NB4 (cell line): ENCODE measurements around the gene GARIN5B.
"Not testable (repeated sequence)": the region's sequence is repeated elsewhere in the genome, so short reads cannot be mapped to it uniquely, and the experiment has no call there.

ENCODE experiments used
- DNase-seq: peaks from one replicate; pipeline ENCODE4 v3.0.0; 2010; ENCODE audit warnings: low read depth
- H3K4me3 ChIP-seq: one replicate; pipeline ENCODE4 v1.5.1; 2011; ENCODE audit warnings: mild to moderate bottlenecking, low read depth, low read length, moderate library complexity
- MAX ChIP-seq: IDR thresholded peaks from 2 replicates; pipeline ENCODE4 v1.6.1; 2011; ENCODE audit warnings: low read depth, low read length
- MYC ChIP-seq: IDR thresholded peaks from 2 replicates; pipeline ENCODE4 v1.6.1; 2011; ENCODE audit warnings: low read depth, low read length
- POLR2A ChIP-seq: IDR thresholded peaks from 2 replicates; pipeline ENCODE4 v1.6.1; 2011; ENCODE audit warnings: mild to moderate bottlenecking; ENCODE audit not compliant: insufficient read length; ENCODE audit errors: extremely low read depth
- TF ChIP-seq, protein P1 (sequence below): IDR thresholded peaks from one replicate; pipeline ENCODE4 v1.5.1; 2012; ENCODE audit warnings: low read depth, low read length

Gene GARIN5B

GRCh38 chr19:55406091-55406825 is 43.2 kb upstream of the GARIN5B start:
- peak overlapping the region; percentile 82 for H3K4me3 ChIP-seq
- DNase-seq = no peak
- TF ChIP-seq, protein P1, sequence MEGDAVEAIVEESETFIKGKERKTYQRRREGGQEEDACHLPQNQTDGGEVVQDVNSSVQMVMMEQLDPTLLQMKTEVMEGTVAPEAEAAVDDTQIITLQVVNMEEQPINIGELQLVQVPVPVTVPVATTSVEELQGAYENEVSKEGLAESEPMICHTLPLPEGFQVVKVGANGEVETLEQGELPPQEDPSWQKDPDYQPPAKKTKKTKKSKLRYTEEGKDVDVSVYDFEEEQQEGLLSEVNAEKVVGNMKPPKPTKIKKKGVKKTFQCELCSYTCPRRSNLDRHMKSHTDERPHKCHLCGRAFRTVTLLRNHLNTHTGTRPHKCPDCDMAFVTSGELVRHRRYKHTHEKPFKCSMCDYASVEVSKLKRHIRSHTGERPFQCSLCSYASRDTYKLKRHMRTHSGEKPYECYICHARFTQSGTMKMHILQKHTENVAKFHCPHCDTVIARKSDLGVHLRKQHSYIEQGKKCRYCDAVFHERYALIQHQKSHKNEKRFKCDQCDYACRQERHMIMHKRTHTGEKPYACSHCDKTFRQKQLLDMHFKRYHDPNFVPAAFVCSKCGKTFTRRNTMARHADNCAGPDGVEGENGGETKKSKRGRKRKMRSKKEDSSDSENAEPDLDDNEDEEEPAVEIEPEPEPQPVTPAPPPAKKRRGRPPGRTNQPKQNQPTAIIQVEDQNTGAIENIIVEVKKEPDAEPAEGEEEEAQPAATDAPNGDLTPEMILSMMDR = no peak
- TF ChIP-seq MYC (no peak), POLR2A (no peak), MAX (no peak)

- TF ChIP-seq MYC = no peak
- TF ChIP-seq, protein P1 = no peak
- TF ChIP-seq MAX = no peak
- no peak for TF ChIP-seq POLR2A
- DNase-seq = no peak
- peak overlapping the region; percentile 82 for H3K4me3 ChIP-seq
Measured at GRCh38 chr19:55405638-55406037, 42.6 kb upstream of the GARIN5B start.

DNA sequence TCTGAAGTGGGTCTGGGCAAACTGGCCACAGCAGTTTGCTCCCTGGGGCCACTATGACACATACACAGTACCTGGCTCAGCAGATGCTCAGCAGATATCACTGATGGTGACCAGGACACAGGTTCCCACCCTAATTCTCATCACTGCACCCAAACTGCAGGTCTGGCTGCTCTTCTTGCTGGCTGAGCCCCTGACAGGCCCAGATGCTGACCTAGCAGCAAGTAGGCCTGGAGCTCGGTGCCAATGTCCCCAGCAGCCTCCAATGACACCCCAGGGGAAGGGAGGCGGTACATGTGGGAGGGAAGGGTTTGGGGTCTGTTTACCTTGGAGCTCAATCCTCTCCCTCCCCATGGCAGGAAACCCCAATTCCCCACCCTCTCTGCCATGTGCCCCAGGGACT is 39.4 kb upstream of the GARIN5B start:
- TF ChIP-seq MYC = no peak
- no peak for TF ChIP-seq POLR2A
- TF ChIP-seq, protein P1 = no peak
- no peak for TF ChIP-seq MAX
- no peak for DNase-seq
- no peak overlapping the region for H3K4me3 ChIP-seq

- not testable (repeated sequence) for H3K4me3 ChIP-seq, DNase-seq
Measured at GRCh38 chr19:55401390-55401789, 38.3 kb upstream of the GARIN5B start.

GRCh38 chr19:55400281-55401087 is 37.4 kb upstream of the GARIN5B start:
- no peak overlapping the region for H3K4me3 ChIP-seq
- no peak for DNase-seq
- TF ChIP-seq MAX (no peak), POLR2A (no peak), MYC (no peak)
- TF ChIP-seq, protein P1 = no peak

DNA sequence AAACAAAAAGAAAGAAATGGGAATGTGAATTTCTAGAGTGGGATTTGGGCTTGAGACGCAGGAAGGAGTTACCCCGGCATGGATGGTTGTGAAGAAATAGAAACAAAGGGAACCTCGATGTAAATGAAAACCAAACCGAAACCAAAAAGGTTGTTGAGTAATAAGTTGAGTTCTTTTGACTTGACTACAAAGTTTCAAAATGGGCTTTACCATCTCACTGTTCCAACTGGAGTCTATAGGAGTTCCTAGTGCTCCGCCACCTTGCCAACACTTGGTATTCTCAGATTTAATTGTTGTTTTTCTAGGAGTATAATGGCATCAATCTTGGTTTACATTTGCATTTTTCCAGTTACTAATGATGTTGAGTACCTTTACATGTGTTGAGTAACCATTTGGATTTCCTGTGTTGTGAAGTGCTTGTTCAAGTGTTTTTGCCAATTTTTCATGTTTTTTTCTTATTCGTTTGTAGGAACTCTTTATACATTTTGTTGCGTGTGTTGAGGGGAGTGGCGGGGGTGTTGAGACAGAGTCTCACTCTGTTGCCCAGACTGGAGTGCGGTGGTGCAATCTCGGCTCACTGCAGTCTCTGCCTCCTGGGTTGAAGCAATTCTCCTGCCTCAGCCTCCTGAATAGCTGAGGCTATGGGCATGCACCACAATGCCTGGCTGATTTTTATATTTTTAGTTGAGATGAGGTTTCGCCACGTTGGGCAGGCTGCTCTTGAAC is 35.3 kb upstream of the GARIN5B start:
- H3K4me3 ChIP-seq = no peak overlapping the region
- DNase-seq = no peak
- TF ChIP-seq POLR2A = no peak
- TF ChIP-seq MYC = no peak
- TF ChIP-seq MAX = no peak
- TF ChIP-seq, protein P1 = no peak
